GM11168 (cell line): ENCODE data around the gene MAP6D1.

Experiments
- in situ Hi-C: fragments of 300-500 bp; cut with MboI; formaldehyde crosslinking; loops from one replicate; pipeline ENCODE4 v1.12.0; 2022; ENCODE audit warnings: low sequenced_read_pairs; ENCODE audit not compliant: unreplicated experiment

MAP6D1 gene

GRCh38 chr3:183824761-183825455, 469 bp downstream of the MAP6D1 start:
- in situ Hi-C loops: no loop called here

- in situ Hi-C loops: no loop called here
Measured at GRCh38 chr3:183823963-183824362, 1.4 kb downstream of the MAP6D1 start.

- in situ Hi-C loops: no loop called here
Measured at GRCh38 chr3:183822631-183823030, 2.7 kb downstream of the MAP6D1 start.

- in situ Hi-C loops: no loop called here
Measured at GRCh38 chr3:183819831-183820230, 5.5 kb downstream of the MAP6D1 start.

DNA sequence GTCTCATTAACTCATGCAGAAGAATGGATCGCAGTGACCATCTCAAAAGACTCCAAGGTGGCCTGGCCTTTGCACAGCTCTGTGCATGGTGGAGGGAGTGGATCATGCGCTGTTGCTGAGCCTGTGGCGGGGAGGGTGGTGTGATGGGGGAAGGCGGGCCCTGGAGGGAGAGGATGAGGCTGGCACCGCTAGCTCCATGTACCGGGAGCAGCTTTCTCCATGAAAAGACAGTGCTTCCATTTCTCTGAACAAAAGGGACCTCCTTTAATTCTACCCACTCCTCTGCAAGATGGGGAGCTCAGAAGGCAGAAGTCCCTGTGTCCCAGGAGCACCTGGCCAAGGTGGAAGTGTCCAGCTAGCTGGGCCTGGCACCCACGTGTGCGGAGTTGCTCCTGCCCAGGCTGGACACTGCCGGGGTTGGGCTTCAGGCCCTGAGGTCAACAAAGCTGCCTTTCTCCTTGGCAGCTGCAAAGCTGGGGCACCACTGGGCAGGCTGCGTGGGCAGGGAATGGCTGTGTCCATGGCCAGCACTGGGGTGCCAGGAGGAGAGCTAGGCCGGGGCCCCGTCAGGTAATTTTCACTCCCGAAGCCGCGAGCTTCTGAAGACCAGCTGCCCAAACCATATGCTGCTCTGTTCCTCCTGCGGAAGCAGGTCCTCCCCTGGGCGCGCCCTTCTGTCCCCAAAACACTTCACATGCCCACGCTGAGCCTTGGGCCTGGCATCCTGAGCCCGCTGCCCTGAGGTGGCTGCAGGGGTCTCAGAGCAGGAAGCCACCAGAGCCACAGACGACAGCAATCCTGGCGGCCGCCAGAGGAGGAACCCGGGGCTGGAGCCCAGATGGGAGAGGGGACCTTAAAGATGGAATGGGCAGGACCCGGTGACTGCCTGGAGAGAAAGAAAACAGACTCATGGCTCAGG, 6.4 kb downstream of the MAP6D1 start:
- in situ Hi-C loops: no loop called here

DNA sequence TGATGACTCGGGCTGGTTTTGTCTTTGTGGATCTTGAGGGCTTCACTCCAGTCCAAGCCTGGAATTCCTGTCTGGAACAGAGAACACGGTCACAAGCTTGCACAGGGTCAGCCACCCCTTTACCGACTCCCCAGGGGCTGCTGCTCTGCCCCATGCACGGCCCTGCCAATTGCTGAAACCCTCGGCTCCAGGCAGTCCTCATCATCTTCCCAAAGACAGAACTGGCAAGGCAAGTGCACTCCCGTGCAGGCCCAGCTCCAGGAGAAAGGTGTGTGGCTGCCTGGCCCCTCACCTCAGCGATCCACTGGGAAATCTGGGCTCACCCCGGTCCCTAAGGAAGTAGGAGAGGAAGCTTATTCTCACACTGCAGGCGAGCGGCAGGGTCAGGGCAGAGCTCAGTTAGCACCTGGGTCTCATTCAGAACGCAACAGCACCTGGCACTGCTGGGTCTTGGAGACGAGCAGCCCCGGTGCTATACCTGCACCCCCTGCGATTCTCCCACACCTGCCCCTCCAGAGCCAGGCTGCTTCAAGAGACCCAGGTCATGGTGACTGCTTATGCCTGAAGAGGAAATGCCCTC, 7.2 kb downstream of the MAP6D1 start:
- in situ Hi-C loops: no loop called here

DNA sequence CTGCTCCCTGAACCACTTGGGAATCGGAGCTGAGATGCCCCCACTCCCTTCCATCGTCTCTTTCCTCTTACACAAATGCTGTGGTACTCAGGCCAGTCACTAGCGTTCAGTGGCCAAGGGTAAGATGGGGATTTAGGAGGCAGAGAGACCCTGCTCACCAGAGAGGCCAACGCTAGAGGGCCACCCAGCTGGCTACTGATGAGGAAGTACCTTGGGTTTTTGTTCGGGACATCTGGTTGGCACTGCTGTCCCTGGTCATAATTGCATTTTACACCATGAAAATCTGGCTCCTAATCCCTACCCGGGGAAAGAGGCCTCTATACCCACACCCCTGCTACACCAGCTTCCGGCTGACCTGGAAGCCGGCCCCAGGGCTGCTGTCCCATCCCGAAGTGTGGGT, 7.7 kb downstream of the MAP6D1 start:
- in situ Hi-C loops: no loop called here

GRCh38 chr3:183816681-183817510, 8.5 kb downstream of the MAP6D1 start:
- in situ Hi-C loops: no loop called here

DNA sequence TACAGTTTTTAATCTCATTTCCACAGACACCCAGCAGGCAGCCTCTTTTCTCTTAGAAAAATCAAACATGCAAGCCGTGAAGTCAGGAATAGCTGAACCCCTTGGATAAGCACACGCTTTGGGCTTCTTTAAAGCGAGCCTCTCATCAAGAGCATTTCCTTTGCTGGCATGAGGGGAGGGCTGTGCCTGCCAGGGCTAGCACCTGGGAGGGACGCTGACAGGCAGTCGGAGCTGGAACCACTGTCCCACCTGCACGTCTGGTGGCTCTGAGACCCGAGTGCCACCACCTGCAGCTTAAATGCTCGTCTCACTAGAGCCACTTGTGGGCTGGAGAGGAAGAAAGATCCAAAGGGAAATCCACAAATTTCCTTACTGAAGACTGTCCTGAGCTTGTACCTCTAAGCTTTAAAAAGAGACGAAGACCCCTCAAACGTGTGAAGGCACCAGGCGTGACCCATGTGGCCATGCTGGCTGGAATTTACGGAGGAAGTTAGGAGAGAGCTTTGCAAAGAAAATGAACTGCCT, 9.4 kb downstream of the MAP6D1 start:
- in situ Hi-C loops: no loop called here

DNA sequence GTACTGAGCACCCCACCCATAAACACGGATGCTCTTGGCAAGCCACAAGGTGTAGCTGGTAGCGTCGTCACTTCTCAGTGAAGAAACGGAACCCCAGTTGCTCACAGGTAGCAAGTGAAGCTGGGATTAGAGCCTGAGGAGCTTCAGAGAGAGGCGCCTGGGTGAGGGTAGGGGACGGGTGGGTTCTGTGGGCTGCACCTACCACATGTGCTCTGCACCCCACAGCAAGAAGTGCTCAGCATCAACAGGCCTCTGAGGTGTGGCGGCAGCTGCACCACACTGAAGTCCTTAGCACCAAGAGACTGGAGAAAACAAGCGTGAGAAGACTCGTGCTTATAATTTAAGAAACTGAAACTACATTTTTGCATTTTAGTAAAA, 9.8 kb downstream of the MAP6D1 start:
- in situ Hi-C loops: no loop called here

DNA sequence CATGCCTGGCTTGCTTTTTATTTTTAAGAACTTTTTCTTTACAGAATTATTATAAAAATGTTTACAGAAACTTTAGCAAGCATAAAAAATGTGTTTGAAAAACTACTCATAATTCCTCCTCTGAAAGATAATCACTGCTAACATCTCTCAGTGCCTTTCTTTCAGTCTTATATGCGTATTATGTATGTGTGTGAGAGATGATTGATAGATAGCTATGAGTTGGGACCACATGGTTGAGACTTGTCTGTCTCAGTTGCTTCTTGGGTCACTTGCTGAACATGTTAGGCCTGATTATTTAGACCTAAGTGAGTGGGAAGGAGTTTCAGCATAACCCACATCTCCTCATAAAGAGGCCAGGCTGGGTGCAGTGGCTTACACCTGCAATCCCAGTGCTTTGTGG, 11.1 kb downstream of the MAP6D1 start:
- in situ Hi-C loops: no loop called here

GRCh38 chr3:183812761-183813445, 12.5 kb downstream of the MAP6D1 start:
- in situ Hi-C loops: no loop called here

DNA sequence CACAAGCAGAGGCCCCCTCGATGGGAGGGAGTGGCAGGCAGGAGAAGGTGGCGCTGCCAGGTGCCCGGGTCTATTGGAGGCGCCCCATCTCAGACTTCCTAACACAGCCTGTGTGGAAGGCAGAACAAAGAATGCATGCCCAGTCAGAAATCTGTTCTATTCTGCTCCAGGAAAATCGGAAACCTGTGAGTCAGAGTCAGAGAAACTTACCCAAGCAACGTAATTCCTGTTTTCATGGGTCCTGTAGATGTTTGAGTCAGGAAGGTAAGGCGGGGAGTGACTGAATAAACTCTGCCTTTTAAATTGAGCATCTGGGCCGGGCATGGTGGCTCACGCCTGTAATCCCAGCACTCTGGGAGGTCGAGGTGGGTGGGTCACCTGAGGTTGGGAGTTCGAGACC, 13.7 kb downstream of the MAP6D1 start:
- in situ Hi-C loops: no loop called here

DNA sequence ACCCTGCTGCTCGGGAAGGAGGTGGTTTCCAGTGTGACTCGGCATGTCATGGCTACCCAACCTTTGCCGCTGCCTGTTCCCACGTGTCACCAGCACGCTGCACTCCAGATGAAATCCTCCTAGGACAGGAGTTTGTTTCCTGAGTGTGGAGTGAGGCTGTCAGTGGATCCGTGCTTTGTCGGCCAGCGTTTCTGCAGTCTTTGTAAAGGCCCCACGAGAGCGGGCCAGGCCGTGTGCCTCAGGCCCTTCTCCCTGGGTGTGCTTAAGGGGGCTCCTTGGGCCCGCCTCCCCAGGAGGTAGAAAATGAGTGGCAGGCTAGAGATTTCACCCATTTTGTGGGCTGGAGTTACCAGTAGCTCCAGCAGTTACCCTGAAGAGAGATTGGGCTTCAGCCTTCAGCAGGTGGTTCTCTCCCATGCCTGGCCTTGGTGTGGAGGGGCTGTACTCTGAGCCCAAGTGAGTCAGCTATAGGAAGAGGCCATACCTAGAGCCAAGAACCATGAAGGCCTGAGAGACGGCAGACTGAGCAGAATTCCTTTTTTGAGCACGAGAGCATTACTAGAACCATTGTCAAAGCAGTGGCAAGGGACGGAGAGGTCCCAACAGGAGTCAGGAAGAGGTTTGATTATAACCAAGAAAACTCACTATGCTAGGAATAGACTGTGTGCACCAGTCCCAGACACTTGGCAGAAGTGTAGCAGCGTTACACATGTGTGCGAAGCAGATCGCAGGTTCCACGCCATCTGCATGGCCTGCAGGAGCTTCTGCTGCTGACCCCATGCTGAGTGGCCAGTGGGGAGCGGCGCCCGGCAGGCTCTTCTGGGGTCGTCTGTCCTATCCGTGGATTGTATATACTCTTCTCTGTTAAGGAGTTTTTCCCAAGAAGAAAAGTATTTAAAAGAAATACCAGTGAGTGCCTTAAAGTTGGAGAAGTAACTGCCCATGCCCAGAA, 14.5 kb downstream of the MAP6D1 start:
- in situ Hi-C loops: no loop called here

DNA sequence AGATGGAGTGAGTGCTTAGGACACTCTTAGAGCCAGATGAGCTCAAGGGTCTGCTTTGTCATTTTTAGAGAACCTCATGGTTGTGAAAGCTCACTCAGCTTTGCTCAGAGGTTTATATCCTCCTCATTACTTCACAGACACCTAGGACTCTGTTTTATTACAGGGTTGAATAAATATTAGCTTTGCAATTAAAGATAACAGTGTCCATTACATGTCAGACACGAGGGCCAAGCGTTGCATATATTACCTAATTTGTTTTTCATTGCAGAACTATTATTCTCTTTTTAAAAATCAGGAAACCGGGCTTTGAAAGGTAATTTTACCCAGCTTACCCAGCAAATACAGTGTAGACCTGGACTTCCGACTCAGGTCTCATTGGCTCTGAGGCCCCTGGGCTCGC, 16.1 kb downstream of the MAP6D1 start:
- in situ Hi-C loops: no loop called here

- in situ Hi-C loops: no loop called here
Measured at GRCh38 chr3:183808355-183808754, 17.0 kb downstream of the MAP6D1 start.

GRCh38 chr3:183807881-183808280, 17.5 kb downstream of the MAP6D1 start:
- in situ Hi-C loops: no loop called here

DNA sequence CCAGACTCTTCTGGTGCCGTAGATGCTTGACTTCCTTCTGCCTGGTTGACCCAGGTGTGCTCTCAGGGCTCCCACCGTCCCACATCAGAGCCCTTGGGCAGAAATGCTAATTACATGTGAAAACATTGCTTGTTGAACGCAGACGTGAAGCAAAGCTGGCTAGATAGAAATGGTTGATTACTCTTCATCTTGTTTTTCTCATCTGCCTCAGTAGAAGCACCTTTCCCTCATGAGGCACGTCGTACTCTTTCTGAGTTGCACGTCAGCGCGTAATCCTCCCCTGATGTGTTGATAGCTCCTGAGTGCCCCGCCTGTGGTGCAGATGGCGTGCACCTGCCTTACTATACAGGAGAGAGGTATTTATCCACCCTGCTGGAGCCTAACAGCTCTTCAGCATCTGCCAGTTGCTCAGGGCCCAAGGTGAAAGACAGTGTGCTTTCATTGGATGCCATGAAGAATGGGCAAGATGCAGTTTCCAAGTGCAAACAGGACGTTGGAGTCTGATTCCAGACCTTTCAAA, 18.1 kb downstream of the MAP6D1 start:
- in situ Hi-C loops: no loop called here
